Neural cell (in vitro differentiated cells): ENCODE results near the gene PPARG. TPM values are rescaled to one million over a fixed set of nuclear protein-coding genes. Genes with fewer than 3 reads are reported as not detected.

Source experiments
- H2AFZ ChIP-seq: fragments of 200-600, 300-800 bp; sonication (generic), shearing (Covaris generic); 2 replicates; pipeline ENCODE4 v1.6.0; 2014; ENCODE audit warnings: low read depth, mild to moderate bottlenecking, antibody characterized with exemption, low read length, moderate library complexity
- H3F3A ChIP-seq: fragments of 200-600 bp; shearing (Covaris generic); 2 replicates; pipeline ENCODE4 v1.6.1; 2016; ENCODE audit warnings: mild to moderate bottlenecking, moderate library complexity, mixed read lengths, antibody characterized with exemption, low read length; ENCODE audit not compliant: insufficient read depth, poor library complexity, severe bottlenecking
- H3K27ac ChIP-seq: fragments of 200-600, 300-800 bp; sonication (generic), shearing (Covaris generic); 2 replicates; pipeline ENCODE4 v1.5.1; 2014; ENCODE audit warnings: mild to moderate bottlenecking, low read length, moderate library complexity
- H3K27me3 ChIP-seq: fragments of 300-800, 200-600 bp; sonication (generic), shearing (Covaris generic); 2 replicates; pipeline ENCODE4 v1.6.0; 2014; ENCODE audit warnings: mild to moderate bottlenecking, low read depth, low read length, moderate library complexity; ENCODE audit not compliant: insufficient read depth
- H3K36me3 ChIP-seq: fragments of 300-800, 200-600 bp; sonication (generic), shearing (Covaris generic); 2 replicates; pipeline ENCODE4 v1.5.1; 2014; ENCODE audit warnings: mild to moderate bottlenecking, antibody characterized with exemption, low read length, moderate library complexity; ENCODE audit not compliant: insufficient read depth
- H3K4me2 ChIP-seq: fragments of 300-800, 200-600 bp; sonication (generic), shearing (Covaris generic); 2 replicates; pipeline ENCODE4 v1.6.0; 2014; ENCODE audit warnings: mild to moderate bottlenecking, low read length
- H3K4me3 ChIP-seq: fragments of 300-800, 200-600 bp; sonication (generic), shearing (Covaris generic); 2 replicates; pipeline ENCODE4 v1.5.1; 2014; ENCODE audit warnings: mild to moderate bottlenecking, low read length, moderate library complexity
- H3K79me2 ChIP-seq: fragments of 200-600 bp; shearing (Covaris generic); replicated peaks from 2 replicates; pipeline ENCODE4 v1.6.0; 2014; ENCODE audit warnings: mild to moderate bottlenecking, low read length, moderate library complexity; ENCODE audit not compliant: insufficient read depth
- H3K9ac ChIP-seq: fragments of 300-800, 200-600 bp; sonication (generic), shearing (Covaris generic); 2 replicates; pipeline ENCODE4 v1.6.1; 2016; ENCODE audit warnings: mild to moderate bottlenecking, low read length, mixed read lengths
- H3K9me2 ChIP-seq: fragments of 200-600 bp; shearing (Covaris generic); 2 replicates; pipeline ENCODE4 v1.6.1; 2016; ENCODE audit warnings: mild to moderate bottlenecking, low read length, mixed read lengths; ENCODE audit not compliant: insufficient read depth
- H3K9me3 ChIP-seq: fragments of 200-600, 300-800 bp; sonication (generic), shearing (Covaris generic); 2 replicates; pipeline ENCODE4 v1.6.1; 2016; ENCODE audit warnings: mild to moderate bottlenecking, mixed run types, low read length, moderate library complexity, mixed read lengths
- H4K20me1 ChIP-seq: fragments of 200-600 bp; shearing (Covaris generic); 2 replicates; pipeline ENCODE4 v1.6.1; 2016; ENCODE audit warnings: mild to moderate bottlenecking, mixed run types; ENCODE audit not compliant: insufficient read depth
- CTCF ChIP-seq: fragments of 450-650 bp; IDR thresholded peaks from 2 replicates; pipeline ENCODE4 v1.5.1; 2014; ENCODE audit warnings: antibody characterized with exemption, mild to moderate bottlenecking, moderate library complexity; ENCODE audit not compliant: poor library complexity, severe bottlenecking
- EP300 ChIP-seq: fragments of 450-650 bp; conservative IDR thresholded peaks from 2 replicates; pipeline ENCODE4 v1.6.1; 2014; ENCODE audit warnings: antibody characterized with exemption, mild to moderate bottlenecking, moderate library complexity; ENCODE audit not compliant: poor library complexity, severe bottlenecking
- EZH2 ChIP-seq: fragments of 200-600, 300-800 bp; shearing (Covaris generic), sonication (generic); IDR thresholded peaks from 2 replicates; pipeline ENCODE4 v1.6.1; 2014; ENCODE audit warnings: antibody characterized with exemption, low read length, borderline replicate concordance, mild to moderate bottlenecking; ENCODE audit not compliant: insufficient read depth, poor library complexity, severe bottlenecking
- MXI1 ChIP-seq: fragments of 450-650 bp; conservative IDR thresholded peaks from 2 replicates; pipeline ENCODE4 v1.6.1; 2014; ENCODE audit warnings: antibody characterized with exemption, mild to moderate bottlenecking; ENCODE audit not compliant: poor library complexity, severe bottlenecking
- POLR2AphosphoS5 ChIP-seq: IDR thresholded peaks from 2 replicates; pipeline ENCODE4 v1.6.1; 2012
- RAD21 ChIP-seq: fragments of 450-650 bp; conservative IDR thresholded peaks from 2 replicates; pipeline ENCODE4 v1.6.1; 2014; ENCODE audit warnings: antibody characterized with exemption, mild to moderate bottlenecking, moderate library complexity
- REST ChIP-seq: IDR thresholded peaks from 2 replicates; pipeline ENCODE4 v1.6.1; 2012; ENCODE audit warnings: borderline replicate concordance
- SMC3 ChIP-seq: fragments of 450-650 bp; conservative IDR thresholded peaks from 2 replicates; pipeline ENCODE4 v1.6.1; 2014; ENCODE audit warnings: antibody characterized with exemption, mild to moderate bottlenecking, moderate library complexity; ENCODE audit not compliant: poor library complexity
- TAF1 ChIP-seq: IDR thresholded peaks from 2 replicates; pipeline ENCODE4 v1.6.1; 2012; ENCODE audit warnings: low read depth
- polyA plus RNA-seq: library from polyadenylated mRNA; depleted of rRNA; stranded (reverse); fragments of >200 nt; gene quantifications from 2 replicates; pipeline ENCODE4 v1.2.3, GENCODE V29; 2014

The PPARG gene
- polyA plus RNA-seq, 1 donor from 2014 or later: 0.35 TPM

GRCh38 chr3:12461097-12461649 lies 172.3 kb downstream of the PPARG start:
- no peak overlapping the region for H3K4me3 ChIP-seq
- H2AFZ ChIP-seq: no peak overlapping the region
- no peaks in the 10 kb centered on the region for H3F3A ChIP-seq
- H3K27me3 ChIP-seq: no peaks in the 10 kb centered on the region
- H4K20me1 ChIP-seq: no peaks in the 10 kb centered on the region
- no peak overlapping the region for H3K27ac ChIP-seq
- no peaks in the 10 kb centered on the region for H3K36me3 ChIP-seq
- no peak overlapping the region for H3K4me2 ChIP-seq
- H3K9me3 ChIP-seq: no peaks in the 10 kb centered on the region
- H3K9ac ChIP-seq: no peak overlapping the region
- H3K79me2 ChIP-seq: no peaks in the 10 kb centered on the region
- TF ChIP-seq SMC3: no peak
- TF ChIP-seq REST: no peak
- no peak for TF ChIP-seq EZH2
- H3K9me2 ChIP-seq: no peaks in the 10 kb centered on the region

- H3K9me2 ChIP-seq: no peaks in the 10 kb centered on the region
- no peak for TF ChIP-seq POLR2AphosphoS5
- H3K79me2 ChIP-seq: no peaks in the 10 kb centered on the region
- H3F3A ChIP-seq: no peaks in the 10 kb centered on the region
- no peak overlapping the region for H3K4me3 ChIP-seq
- H3K27ac ChIP-seq: no peak overlapping the region
- no peaks in the 10 kb centered on the region for H3K27me3 ChIP-seq
- no peak overlapping the region for H3K9ac ChIP-seq
- H3K4me2 ChIP-seq: no peak overlapping the region
- no peaks in the 10 kb centered on the region for H4K20me1 ChIP-seq
- no peaks in the 10 kb centered on the region for H3K9me3 ChIP-seq
- H3K36me3 ChIP-seq: no peaks in the 10 kb centered on the region
- no peak overlapping the region for H2AFZ ChIP-seq
Measured at GRCh38 chr3:12462159-12462947, 173.5 kb downstream of the PPARG start.

GRCh38 chr3:12463686-12464085 lies 174.8 kb downstream of the PPARG start:
- Histone ChIP-seq H3K4me2 (no peak overlapping the region), H4K20me1 (no peaks in the 10 kb centered on the region), H3K27ac (no peak overlapping the region), H3F3A (no peaks in the 10 kb centered on the region), H3K4me3 (no peak overlapping the region), H3K36me3 (no peaks in the 10 kb centered on the region), H3K9ac (no peak overlapping the region), H3K9me2 (no peaks in the 10 kb centered on the region), H3K79me2 (no peaks in the 10 kb centered on the region), H3K9me3 (no peaks in the 10 kb centered on the region), H2AFZ (no peak overlapping the region), H3K27me3 (no peaks in the 10 kb centered on the region)
- TF ChIP-seq SMC3 (no peak), POLR2AphosphoS5 (no peak), REST (no peak), RAD21 (no peak), MXI1 (no peak), CTCF (no peak), TAF1 (no peak), EP300 (no peak), EZH2 (no peak)
